Karpas-422 (cell line): ENCODE results near the gene MAD2L1. TPM values are rescaled to one million over a fixed set of nuclear protein-coding genes. Genes with fewer than 3 reads are reported as not detected.

Experiments used
- DNase-seq: peaks from one replicate; pipeline ENCODE4 v3.0.0-alpha.2; 2015
- H2AFZ ChIP-seq: fragments of 200-600 bp; sonication (generic); 2 replicates; pipeline ENCODE4 v1.6.1; 2014; ENCODE audit warnings: antibody characterized with exemption, low read length, mixed read lengths
- H3K27ac ChIP-seq: fragments of 200-600 bp; sonication (generic); 2 replicates; pipeline ENCODE4 v1.5.1; 2014; ENCODE audit warnings: mild to moderate bottlenecking, low read length, moderate library complexity
- H3K27me3 ChIP-seq: fragments of 200-600 bp; sonication (generic); 2 replicates; pipeline ENCODE4 v1.6.1; 2014; ENCODE audit warnings: low read length, mixed read lengths
- H3K36me3 ChIP-seq: fragments of 200-600 bp; sonication (generic); 2 replicates; pipeline ENCODE4 v1.6.1; 2014; ENCODE audit warnings: low read length, mixed read lengths; ENCODE audit not compliant: insufficient read depth
- H3K4me1 ChIP-seq: fragments of 200-600 bp; sonication (generic); 2 replicates; pipeline ENCODE4 v1.6.1; 2014; ENCODE audit warnings: mild to moderate bottlenecking, low read length, mixed read lengths
- H3K4me2 ChIP-seq: fragments of 200-600 bp; sonication (generic); 2 replicates; pipeline ENCODE4 v1.6.1; 2014; ENCODE audit warnings: low read length, low read depth, mild to moderate bottlenecking; ENCODE audit not compliant: poor library complexity, severe bottlenecking
- H3K4me3 ChIP-seq: fragments of 200-600 bp; sonication (generic); 2 replicates; pipeline ENCODE4 v1.5.1; 2014; ENCODE audit warnings: mild to moderate bottlenecking, antibody characterized with exemption, low read length, mixed read lengths
- H3K79me2 ChIP-seq: fragments of 200-600 bp; sonication (generic); 2 replicates; pipeline ENCODE4 v1.6.1; 2014; ENCODE audit warnings: mild to moderate bottlenecking, low read length, mixed read lengths
- H3K9ac ChIP-seq: fragments of 200-600 bp; sonication (generic); 2 replicates; pipeline ENCODE4 v1.6.0; 2014; ENCODE audit warnings: low read length
- H3K9me2 ChIP-seq: fragments of 200-600 bp; sonication (generic), shearing (Covaris generic); replicated peaks from 2 replicates; pipeline ENCODE4 v1.6.0; 2014; ENCODE audit warnings: mild to moderate bottlenecking, low read length, moderate library complexity; ENCODE audit not compliant: insufficient read depth
- H3K9me3 ChIP-seq: fragments of 300-700, 200-600 bp; sonication (generic); 2 replicates; pipeline ENCODE4 v1.6.1; 2014; ENCODE audit warnings: low read length, mixed read lengths
- H4K20me1 ChIP-seq: fragments of 200-600 bp; sonication (generic); 2 replicates; pipeline ENCODE4 v1.6.1; 2014; ENCODE audit warnings: mild to moderate bottlenecking, antibody characterized with exemption, low read length, low read depth; ENCODE audit not compliant: insufficient read depth
- total RNA-seq: library from RNA; depleted of rRNA; stranded (reverse); fragments of >200 nt; shearing (Covaris generic); gene quantifications from 2 replicates; pipeline ENCODE4 v1.2.3, GENCODE V29; 2014; ENCODE audit warnings: low replicate concordance

Gene MAD2L1
- total RNA-seq, 1 experiment from 2014 or later = 140 TPM

GRCh38 chr4:120055795-120056194 lies 10.9 kb downstream of the MAD2L1 start:
- Histone ChIP-seq H3K79me2 (peaks cover 47% of the 10 kb centered on the region), H3K4me2 (peak overlapping the region; percentile 28), H2AFZ (no peak overlapping the region), H3K27ac (peak overlapping the region; percentile 43), H4K20me1 (no peaks in the 10 kb centered on the region), H3K9me3 (no peaks in the 10 kb centered on the region), H3K36me3 (peaks cover 53% of the 10 kb centered on the region), H3K4me1 (peaks cover 47% of the 10 kb centered on the region), H3K27me3 (no peaks in the 10 kb centered on the region), H3K9me2 (no peaks in the 10 kb centered on the region), H3K4me3 (no peak overlapping the region), H3K9ac (no peak overlapping the region)
- no peak for DNase-seq

GRCh38 chr4:120055162-120055561 lies 11.5 kb downstream of the MAD2L1 start:
- no peaks in the 10 kb centered on the region for H3K9me3 ChIP-seq
- DNase-seq = peak; percentile 49
- peak overlapping the region; percentile 77 for H3K27ac ChIP-seq
- H3K4me3 ChIP-seq = no peak overlapping the region
- H3K36me3 ChIP-seq = peaks cover 47% of the 10 kb centered on the region
- no peak overlapping the region for H2AFZ ChIP-seq
- H3K4me2 ChIP-seq = peak overlapping the region; percentile 57
- H3K9me2 ChIP-seq = no peaks in the 10 kb centered on the region
- H3K4me1 ChIP-seq = peaks cover 47% of the 10 kb centered on the region
- no peak overlapping the region; the same call in 1 of the 2 replicates for H3K9ac ChIP-seq
- H3K79me2 ChIP-seq = peaks cover 40% of the 10 kb centered on the region
- H3K27me3 ChIP-seq = no peaks in the 10 kb centered on the region
- H4K20me1 ChIP-seq = no peaks in the 10 kb centered on the region

GRCh38 chr4:120053911-120054310 lies 12.7 kb downstream of the MAD2L1 start:
- H3K27ac ChIP-seq = peak overlapping the region; percentile 77
- no peaks in the 10 kb centered on the region for H3K27me3 ChIP-seq
- 0 out of 2 replicates have a peak overlapping the region, but pooled peaks have one; percentile 21 for H3K9ac ChIP-seq
- H3K79me2 ChIP-seq = peaks cover 32% of the 10 kb centered on the region
- H2AFZ ChIP-seq = no peak overlapping the region
- H3K4me2 ChIP-seq = peak overlapping the region; percentile 57
- H3K9me3 ChIP-seq = no peaks in the 10 kb centered on the region
- H3K4me1 ChIP-seq = peaks cover 47% of the 10 kb centered on the region
- no peaks in the 10 kb centered on the region for H3K9me2 ChIP-seq
- 0 out of 2 replicates have a peak overlapping the region, but pooled peaks have one; percentile 9 for H3K4me3 ChIP-seq
- peaks cover 35% of the 10 kb centered on the region for H3K36me3 ChIP-seq
- no peaks in the 10 kb centered on the region for H4K20me1 ChIP-seq
- DNase-seq = peak; percentile 76

- Histone ChIP-seq H3K9me3 (no peaks in the 10 kb centered on the region), H3K4me3 (no peak overlapping the region), H3K36me3 (peaks cover 29% of the 10 kb centered on the region), H3K9me2 (no peaks in the 10 kb centered on the region), H2AFZ (no peak overlapping the region), H3K4me1 (peaks cover 44% of the 10 kb centered on the region), H3K27me3 (no peaks in the 10 kb centered on the region), H3K9ac (no peak overlapping the region), H3K4me2 (no peak overlapping the region), H4K20me1 (no peaks in the 10 kb centered on the region), H3K79me2 (peaks cover 26% of the 10 kb centered on the region), H3K27ac (0 out of 2 replicates have a peak overlapping the region, but pooled peaks have one; percentile 77)
- DNase-seq = no peak
These were observed 13.8 kb downstream of the MAD2L1 start for GRCh38 chr4:120052856-120053255.

- no peak overlapping the region for H2AFZ ChIP-seq
- DNase-seq = no peak
- H3K9me3 ChIP-seq = no peaks in the 10 kb centered on the region
- H3K27me3 ChIP-seq = no peaks in the 10 kb centered on the region
- no peak overlapping the region for H3K9ac ChIP-seq
- no peaks in the 10 kb centered on the region for H4K20me1 ChIP-seq
- H3K9me2 ChIP-seq = no peaks in the 10 kb centered on the region
- no peak overlapping the region for H3K4me2 ChIP-seq
- no peak overlapping the region for H3K27ac ChIP-seq
- H3K4me1 ChIP-seq = peaks cover 30% of the 10 kb centered on the region
- H3K79me2 ChIP-seq = peaks cover 14% of the 10 kb centered on the region
- peaks cover 15% of the 10 kb centered on the region; the same call in 1 of the 2 replicates for H3K36me3 ChIP-seq
- no peak overlapping the region for H3K4me3 ChIP-seq
These were observed 15.4 kb downstream of the MAD2L1 start for GRCh38 chr4:120051253-120051652.

- no peak overlapping the region for H3K4me2 ChIP-seq
- peak; percentile 91 for DNase-seq
- no peak overlapping the region for H3K9ac ChIP-seq
- no peak overlapping the region for H2AFZ ChIP-seq
- no peaks in the 10 kb centered on the region for H3K27me3 ChIP-seq
- H3K36me3 ChIP-seq = peaks cover 8% of the 10 kb centered on the region; the same call in 1 of the 2 replicates
- H3K79me2 ChIP-seq = peaks cover 5% of the 10 kb centered on the region
- H3K4me3 ChIP-seq = no peak overlapping the region
- H4K20me1 ChIP-seq = no peaks in the 10 kb centered on the region
- H3K9me3 ChIP-seq = no peaks in the 10 kb centered on the region
- H3K4me1 ChIP-seq = peaks cover 17% of the 10 kb centered on the region
- no peak overlapping the region for H3K27ac ChIP-seq
- H3K9me2 ChIP-seq = no peaks in the 10 kb centered on the region
These were observed 16.7 kb downstream of the MAD2L1 start for GRCh38 chr4:120049732-120050494.

- no peaks in the 10 kb centered on the region for H3K9me2 ChIP-seq
- no peak overlapping the region for H3K4me3 ChIP-seq
- H3K9me3 ChIP-seq = no peaks in the 10 kb centered on the region
- no peak for DNase-seq
- H3K79me2 ChIP-seq = no peaks in the 10 kb centered on the region
- no peaks in the 10 kb centered on the region for H3K4me1 ChIP-seq
- no peak overlapping the region for H3K4me2 ChIP-seq
- no peaks in the 10 kb centered on the region; the same call in 1 of the 2 replicates for H3K36me3 ChIP-seq
- H3K27ac ChIP-seq = no peak overlapping the region
- H4K20me1 ChIP-seq = no peaks in the 10 kb centered on the region
- no peak overlapping the region for H3K9ac ChIP-seq
- H2AFZ ChIP-seq = no peak overlapping the region
- no peaks in the 10 kb centered on the region for H3K27me3 ChIP-seq
These were observed 22.8 kb downstream of the MAD2L1 start for GRCh38 chr4:120043828-120044227.

GRCh38 chr4:120037411-120037810 lies 29.2 kb downstream of the MAD2L1 start:
- Histone ChIP-seq H3K27ac (no peak overlapping the region), H3K27me3 (no peaks in the 10 kb centered on the region), H3K4me3 (no peak overlapping the region), H3K4me1 (no peaks in the 10 kb centered on the region), H3K9ac (no peak overlapping the region), H4K20me1 (no peaks in the 10 kb centered on the region), H2AFZ (no peak overlapping the region), H3K9me2 (no peaks in the 10 kb centered on the region), H3K79me2 (no peaks in the 10 kb centered on the region), H3K4me2 (no peak overlapping the region), H3K9me3 (no peaks in the 10 kb centered on the region), H3K36me3 (no peaks in the 10 kb centered on the region)
- DNase-seq = no peak
